Gastrocnemius medialis (tissue), 4 donors: Measurements from ENCODE around the gene PGP.

Source experiments
- CTCF ChIP-seq, 5 experiments: fragments of 450-650 bp in 3 of 5; fragments of 200-600 bp in 2 of 5; sonication (generic) in 2 of 5; IDR thresholded peaks in 4 of 5; conservative IDR thresholded peaks in 1 of 5; 1 replicate in 4 of 5; 2 replicates in 1 of 5; pipeline ENCODE4 v1.5.1; 2016 to 2019; ENCODE audit warnings: antibody characterized with exemption in 5 of 5, mild to moderate bottlenecking in 3 of 5, moderate library complexity in 3 of 5
- POLR2A ChIP-seq, 2 donors: fragments of 450-650 bp; IDR thresholded peaks; one replicate each; pipeline ENCODE4 v1.6.1; 2017; ENCODE audit warnings: antibody characterized with exemption in 2 of 2, mild to moderate bottlenecking in 2 of 2, moderate library complexity in 2 of 2

- TF ChIP-seq CTCF (IDR thresholded peaks at IDR 0.05 in 4 of 5, conservative IDR thresholded peaks at IDR 0.05 in 1 of 5) (no peak), POLR2A (IDR thresholded peaks at IDR 0.05) (no peak)
Measured at GRCh38 chr16:2229632-2230250, 15.1 kb upstream of the PGP start.
